Activated CD4-positive, alpha-beta T cell treated with anti-CD3 and anti-CD28 coated beads, Interleukin-2, amount 50 U/mL, for 1 hour (primary cell): ENCODE results near the gene TMEM266.
A peak's percentile ranks its signal among the peaks of the same experiment; 100 is the strongest.
"Not testable (repeated sequence)": the region's sequence is repeated elsewhere in the genome, so short reads cannot be mapped to it uniquely, and the experiment has no call there.

Experiments used
- DNase-seq: peaks from one replicate; pipeline ENCODE4 v3.0.0-alpha.2; 2020

Gene TMEM266

DNA sequence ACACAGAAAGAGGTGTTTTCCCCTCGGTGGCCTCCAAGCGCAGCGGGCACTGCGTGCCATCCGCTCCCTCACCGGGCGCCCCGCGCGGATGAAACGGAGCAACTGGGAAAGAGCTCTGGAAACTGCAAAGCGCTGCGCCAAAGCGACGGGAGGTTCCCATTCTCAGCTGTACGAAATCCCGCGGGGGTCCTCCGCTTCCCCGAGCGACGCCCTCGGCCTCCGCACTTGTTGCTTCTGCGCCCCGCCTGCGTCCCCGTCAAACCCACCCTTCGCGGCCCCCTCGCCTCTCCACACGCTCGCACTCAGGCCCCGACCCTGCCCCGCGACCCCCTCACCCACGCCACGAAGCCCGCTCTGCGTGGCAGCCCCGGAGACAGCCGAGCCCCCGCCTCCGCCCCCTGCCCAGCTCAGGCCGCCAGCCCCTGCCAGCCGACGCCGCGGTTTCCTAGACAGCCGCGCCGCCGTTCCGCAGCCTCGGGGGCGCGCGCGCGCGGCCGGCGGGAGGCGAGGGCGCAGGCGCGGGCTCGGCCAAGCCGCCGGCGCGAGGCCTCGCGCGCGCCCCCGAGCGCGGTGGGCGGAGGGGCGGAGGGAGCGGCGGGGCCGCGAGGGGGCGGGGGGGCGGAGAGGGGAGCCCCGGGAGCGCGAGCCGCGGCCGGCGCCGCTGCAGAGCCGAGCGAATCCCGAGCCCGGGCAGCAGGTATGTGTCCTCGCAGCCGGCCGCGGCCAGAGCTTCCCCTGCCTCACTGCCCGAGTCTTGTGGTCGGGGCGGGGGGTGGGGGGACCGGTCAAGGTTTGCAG, at the start of gene TMEM266:
TSS of gene TMEM266 (plus strand) at position 666 of the 798 bp plus-strand sequence. CDS start 74,279 bp downstream, outside the sequence.
- DNase-seq: peak; percentile 4

GRCh38 chr15:76010613-76011012, 49.2 kb upstream of the TMEM266 start:
- DNase-seq: no peak

DNA sequence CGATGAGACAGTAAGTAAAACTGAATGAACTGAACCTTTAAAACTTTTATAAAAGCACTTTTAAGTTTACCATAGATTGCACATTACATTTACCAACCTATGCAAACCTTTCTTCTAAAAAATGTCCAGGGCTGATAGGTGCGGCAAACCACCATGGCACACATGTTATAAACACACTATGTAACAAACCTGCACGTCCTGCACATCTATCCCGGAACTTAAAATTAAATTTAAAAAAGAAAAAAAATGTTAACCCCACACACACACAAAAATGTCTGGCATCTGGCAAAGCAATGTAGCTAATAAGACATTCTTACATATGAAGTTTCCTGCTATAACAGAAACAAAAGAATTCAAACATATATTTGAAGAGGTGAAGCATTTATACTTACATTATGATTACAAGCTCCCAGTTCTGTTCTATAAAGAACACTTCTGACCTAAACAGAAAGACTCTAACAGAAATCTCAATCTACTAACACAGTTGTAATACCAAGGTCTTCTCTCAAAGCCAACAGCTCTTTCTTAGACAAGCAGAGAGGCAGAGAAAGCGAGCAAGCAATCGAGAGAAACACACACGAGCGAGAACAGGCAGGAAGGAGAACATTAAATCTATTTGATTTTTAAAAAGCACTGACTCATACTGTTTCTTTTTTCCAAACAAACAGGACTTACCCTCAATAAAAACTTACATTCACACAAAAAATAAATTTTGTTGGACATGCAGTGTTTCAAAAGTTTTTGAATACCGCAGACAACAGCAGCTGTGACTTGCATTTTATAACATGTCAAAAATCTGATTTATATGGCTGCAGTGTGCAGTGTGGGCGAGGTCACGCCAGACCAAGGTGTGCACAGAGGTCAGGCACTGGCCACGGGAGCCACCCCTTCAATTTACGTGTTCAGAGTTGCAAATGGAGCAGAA, 47.9 kb upstream of the TMEM266 start, which contains the start of gene NRG4:
TSS of gene NRG4 (minus strand) at position 798 of the 925 bp plus-strand sequence. CDS start 1,194 bp downstream, outside the sequence.
- no peak for DNase-seq

DNA sequence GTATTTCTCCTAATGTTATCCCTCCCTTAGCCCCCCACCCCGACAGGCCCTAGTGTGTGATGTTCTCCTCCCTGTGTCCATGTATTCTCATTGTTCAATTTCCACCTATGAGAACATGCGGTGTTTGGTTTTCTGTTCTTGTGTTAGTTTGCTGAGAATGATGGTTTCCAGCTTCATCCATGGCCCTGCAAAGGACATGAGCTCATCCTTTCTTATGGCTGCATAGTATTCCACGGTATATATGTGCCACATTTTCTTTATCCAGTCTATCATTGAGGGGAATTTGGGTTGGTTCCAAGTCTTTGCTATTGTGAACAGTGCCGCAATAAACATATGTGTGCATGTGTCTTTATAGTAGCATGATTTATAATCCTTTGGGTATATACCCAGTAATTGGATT, 46.3 kb upstream of the TMEM266 start:
- not testable (repeated sequence) for DNase-seq

DNA sequence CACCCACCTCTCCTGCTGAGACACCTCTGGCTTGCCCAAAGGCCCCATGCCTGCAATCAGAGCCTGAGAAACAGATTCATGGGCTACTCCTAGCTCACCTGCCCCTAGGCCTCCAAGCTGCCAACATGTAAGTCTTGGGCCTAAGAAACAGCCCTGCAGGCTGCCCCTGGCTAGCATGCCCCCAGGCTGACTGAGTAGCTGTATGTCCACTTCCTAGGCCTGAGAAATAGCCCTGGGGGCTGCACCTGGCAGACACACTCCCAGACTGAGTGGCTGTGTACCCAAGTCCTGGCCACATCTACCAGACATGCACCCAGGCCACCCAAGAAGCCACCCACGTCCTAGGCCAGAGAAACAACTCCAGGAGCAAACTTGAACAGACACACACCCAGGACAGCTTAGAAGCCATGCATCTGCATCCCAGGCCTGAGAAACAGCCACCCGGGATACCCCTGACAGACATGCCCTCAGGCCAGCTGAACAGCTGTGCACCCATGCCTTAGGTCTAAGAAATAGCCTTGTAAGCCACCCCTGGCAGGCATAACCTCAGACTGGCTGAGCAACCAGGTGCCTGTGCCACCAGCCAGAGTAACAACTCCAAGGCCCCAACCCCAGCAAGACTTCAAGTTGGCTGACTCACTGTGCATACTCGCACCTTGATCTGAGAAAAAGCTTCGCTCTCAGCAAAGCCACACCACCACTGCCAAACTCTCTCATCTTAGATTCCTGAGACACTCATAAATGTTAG, 35.6 kb upstream of the TMEM266 start:
- no peak for DNase-seq

GRCh38 chr15:76032046-76032445, 27.7 kb upstream of the TMEM266 start:
- DNase-seq: no peak

GRCh38 chr15:76033438-76033837, 26.3 kb upstream of the TMEM266 start:
- no peak for DNase-seq

DNA sequence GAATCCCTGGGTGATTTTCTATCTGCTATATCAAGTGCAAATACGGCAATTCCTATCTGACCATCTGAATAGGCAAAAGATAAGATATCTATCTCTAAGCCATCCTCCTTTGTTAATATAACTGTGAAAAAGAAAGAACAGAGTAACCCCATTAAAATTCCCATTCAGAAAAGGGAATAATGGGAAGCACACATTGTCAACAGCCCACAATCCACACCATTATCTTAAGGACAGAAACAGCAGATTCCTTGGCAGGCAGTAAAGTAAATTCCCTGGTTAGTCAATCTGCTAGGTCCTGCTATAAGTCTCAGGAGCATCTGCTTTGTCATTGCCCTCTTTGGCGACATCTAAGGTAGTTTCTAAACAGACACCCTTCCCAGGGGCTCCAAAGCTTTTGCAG, 25.7 kb upstream of the TMEM266 start:
- DNase-seq: no peak

DNA sequence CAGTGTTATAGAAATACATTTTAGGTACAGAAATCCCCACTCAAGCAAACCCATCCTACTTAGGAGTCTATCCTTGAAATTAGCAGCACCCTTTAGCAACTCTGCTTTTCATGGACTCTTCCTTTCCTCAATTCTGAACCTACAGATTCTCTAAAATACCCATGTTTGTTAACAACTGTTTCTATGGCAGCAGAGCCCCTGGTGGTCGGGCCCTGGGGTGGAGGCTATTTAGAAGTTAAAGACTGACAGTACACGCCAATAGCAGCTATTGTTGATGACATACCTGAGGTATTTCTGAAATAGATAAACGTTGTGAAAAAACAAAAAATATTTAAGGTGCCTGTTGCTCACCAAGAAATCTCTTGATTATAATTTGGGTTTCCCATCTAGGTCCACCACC, 24.2 kb upstream of the TMEM266 start:
- DNase-seq: no peak

- DNase-seq: no peak
Measured at GRCh38 chr15:76038512-76038911, 21.3 kb upstream of the TMEM266 start.

DNA sequence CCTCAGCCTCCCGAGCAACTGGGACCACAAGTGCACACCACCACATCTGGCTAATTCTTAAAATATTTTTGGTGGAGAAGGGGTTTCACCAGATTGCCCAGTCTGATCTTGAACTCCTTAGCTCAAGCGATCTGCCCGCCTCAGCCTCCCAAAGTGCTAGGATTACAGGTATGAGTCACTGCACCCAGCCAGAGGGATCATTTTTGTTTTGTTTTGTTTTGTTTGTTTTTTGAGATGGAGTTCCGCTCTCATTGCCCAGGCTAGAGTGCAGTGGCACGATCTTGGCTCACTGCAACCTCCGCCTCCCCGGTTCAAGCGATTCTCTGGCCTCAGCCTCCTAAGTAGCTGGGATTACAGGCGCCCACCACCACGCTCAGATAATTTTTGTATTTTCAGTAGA, 5.6 kb upstream of the TMEM266 start:
- DNase-seq: not testable (repeated sequence)

DNA sequence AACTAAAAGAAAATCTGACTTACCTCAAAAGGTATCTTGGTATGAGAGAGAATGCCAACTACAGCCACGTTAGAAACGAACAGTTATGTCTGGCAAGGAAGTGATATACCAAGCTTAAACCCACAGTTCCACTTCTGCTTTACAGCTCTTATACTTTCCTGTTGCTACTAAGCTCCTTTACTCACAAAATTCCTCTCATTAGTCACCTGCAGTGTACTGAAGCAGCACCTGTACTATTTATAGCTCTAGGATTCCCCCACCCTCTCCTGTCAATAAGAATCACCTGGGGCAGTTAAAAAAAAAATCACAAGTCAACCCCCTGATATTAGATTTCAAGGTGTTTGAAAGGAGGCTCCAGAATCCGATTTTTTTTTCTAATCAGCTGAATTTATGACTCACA, 2.9 kb upstream of the TMEM266 start:
- DNase-seq: no peak

GRCh38 chr15:76057332-76058000, 2.3 kb upstream of the TMEM266 start:
- DNase-seq: peak; percentile 30

- peak; percentile 2 for DNase-seq
Measured at GRCh38 chr15:76058714-76059319, 968 bp upstream of the TMEM266 start.

GRCh38 chr15:76060118-76060989, 569 bp downstream of the TMEM266 start:
- peak; percentile 1 for DNase-seq

GRCh38 chr15:76061700-76062099, 1.9 kb downstream of the TMEM266 start:
- DNase-seq: no peak

DNA sequence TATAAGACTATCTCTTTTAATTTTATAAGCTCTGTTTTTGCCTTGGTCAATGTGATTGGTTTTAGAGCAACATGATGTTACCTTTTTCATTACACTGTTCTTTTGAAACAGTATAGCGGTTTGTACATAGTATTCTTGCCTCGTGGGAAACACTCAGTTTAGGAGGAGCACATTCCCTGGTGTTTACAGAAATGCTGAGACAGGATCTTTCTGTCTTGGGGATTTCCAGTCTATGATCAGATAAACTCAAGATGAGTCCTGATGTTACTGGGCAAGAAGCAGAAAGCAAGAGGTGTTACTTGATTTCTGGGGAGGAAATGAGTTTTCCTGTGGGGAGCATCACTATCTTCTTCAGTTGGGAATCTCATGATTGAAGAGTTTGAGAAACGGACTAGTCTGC, 2.5 kb downstream of the TMEM266 start:
- DNase-seq: no peak

DNA sequence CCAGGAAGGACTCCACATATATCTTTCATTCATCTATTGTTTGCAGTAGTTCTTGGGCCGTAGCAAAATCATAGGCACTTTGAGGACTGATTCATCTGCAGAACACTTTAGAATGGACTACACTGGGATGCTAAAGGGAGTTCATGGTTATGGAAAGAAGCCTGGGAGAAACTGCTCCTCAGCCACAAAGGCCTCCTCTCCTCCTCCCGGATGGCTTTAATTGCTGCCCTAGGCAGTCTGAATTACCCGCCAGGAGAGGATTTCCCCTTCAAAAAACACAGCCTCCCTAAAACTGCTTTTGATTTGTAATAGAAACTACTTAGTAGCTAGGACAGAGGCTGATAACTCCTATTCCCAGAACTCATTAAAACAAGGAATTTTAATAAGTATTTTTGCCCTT, 4.6 kb downstream of the TMEM266 start:
- no peak for DNase-seq

- DNase-seq: no peak
Measured at GRCh38 chr15:76065245-76065644, 5.5 kb downstream of the TMEM266 start.

DNA sequence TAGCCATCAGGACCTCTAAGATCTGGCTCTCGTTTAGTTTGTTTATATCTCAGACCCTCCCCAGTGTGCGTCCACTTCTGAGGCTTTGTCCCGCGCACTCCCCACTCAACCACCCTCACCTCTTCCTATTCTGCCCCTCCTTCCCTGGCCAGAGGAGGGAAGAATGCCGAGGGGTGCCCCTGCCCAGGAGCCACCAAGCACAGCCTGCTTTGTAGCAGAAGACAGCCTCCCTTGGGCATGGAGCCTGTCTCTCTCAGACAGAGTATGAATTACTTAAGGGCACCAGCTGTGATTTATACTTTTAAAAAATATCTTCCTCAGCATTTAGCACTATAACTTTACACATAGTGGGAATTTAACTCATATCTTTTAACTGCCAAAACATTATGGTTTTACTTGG, 6.0 kb downstream of the TMEM266 start:
- no peak for DNase-seq

DNA sequence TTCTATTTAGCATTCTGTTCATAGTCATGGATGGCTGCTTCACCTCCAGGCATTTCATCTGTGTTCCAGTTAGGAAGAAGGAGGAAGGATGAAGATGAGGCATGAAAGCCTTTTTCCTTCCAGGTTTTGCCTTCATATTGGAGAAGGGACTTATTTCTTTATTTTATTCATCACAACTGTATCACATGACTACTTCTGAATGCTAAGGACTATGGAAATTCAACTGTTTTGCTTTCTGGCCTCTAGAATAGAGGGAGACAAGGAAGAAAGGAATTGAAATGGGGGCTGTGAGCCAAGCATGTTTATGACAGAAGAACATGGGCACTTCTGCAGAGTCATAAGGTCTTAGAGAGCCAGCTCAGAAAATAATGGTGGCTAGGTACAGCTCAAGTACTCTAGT, 10.4 kb downstream of the TMEM266 start:
- DNase-seq: no peak
